ENCODE measurements around the gene SPPL2C. TPM values are rescaled to one million over a fixed set of nuclear protein-coding genes. Genes with fewer than 3 reads are reported as not detected.

SPPL2C gene
- total RNA-seq, 1 donor from 2014 or later: not detected

DNA sequence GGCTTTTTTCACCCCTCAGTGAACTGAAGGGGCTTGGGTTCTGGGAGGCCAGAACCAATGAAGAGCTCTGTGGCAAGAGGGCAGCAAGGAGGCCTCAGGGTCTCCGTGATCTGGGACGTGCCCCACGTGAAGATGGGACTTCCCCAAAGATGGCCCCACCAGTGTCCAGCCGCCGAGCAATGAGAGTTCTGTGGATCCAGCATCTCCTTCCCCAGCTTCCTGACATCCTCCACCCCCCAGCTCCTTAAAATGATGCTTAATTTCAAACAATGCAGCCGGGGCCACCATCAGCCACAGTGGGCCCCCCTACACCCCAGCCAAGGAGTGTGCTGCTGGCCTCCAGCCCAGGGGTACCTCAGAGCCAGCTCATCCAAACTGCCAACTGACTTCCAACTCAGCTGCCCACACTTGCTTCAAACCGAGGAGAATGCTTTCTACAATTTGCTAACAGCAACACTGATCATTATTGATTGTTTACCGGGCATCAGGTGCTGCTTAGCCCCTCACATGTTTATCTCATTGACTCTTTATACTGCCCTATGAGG, 5.9 kb upstream of the SPPL2C start:
- Histone ChIP-seq H3K27me3 (ENCODE audit: control insufficient read depth in 3 of 3, insufficient read depth in 3 of 3, low read length in 3 of 3) (peaks cover 6 to 13% (median 13%) of the 10 kb centered on the region in 3 donors), H3K9me3 (ENCODE audit: control insufficient read depth in 3 of 3, low read length in 3 of 3) (no peaks in the 10 kb centered on the region), H3K4me3 (ENCODE audit: low read length in 3 of 3) (no peak overlapping the region), H3K4me1 (ENCODE audit: control insufficient read depth in 3 of 3, insufficient read depth in 3 of 3, low read length in 3 of 3) (no peaks in the 10 kb centered on the region), H3K36me3 (ENCODE audit: control insufficient read depth in 3 of 3, insufficient read depth in 3 of 3, low read length in 3 of 3) (no peaks in the 10 kb centered on the region), H3K27ac (ENCODE audit: low read depth, low read length) (no peak overlapping the region), H3K9ac (ENCODE audit: low read depth in 1 of 3, low read length in 3 of 3) (no peak overlapping the region)

GRCh38 chr17:45839442-45839841, 5.2 kb upstream of the SPPL2C start:
- no peak overlapping the region for H3K27ac ChIP-seq (ENCODE audit: low read depth, low read length)
- no peaks in the 10 kb centered on the region for H3K4me1 ChIP-seq (ENCODE audit: control insufficient read depth in 3 of 3, insufficient read depth in 3 of 3, low read length in 3 of 3)
- H3K9ac ChIP-seq (ENCODE audit: low read depth in 1 of 3, low read length in 3 of 3): no peak overlapping the region
- H3K4me3 ChIP-seq (ENCODE audit: low read length in 3 of 3): no peak overlapping the region
- H3K9me3 ChIP-seq (ENCODE audit: control insufficient read depth in 3 of 3, low read length in 3 of 3): no peaks in the 10 kb centered on the region
- no peaks in the 10 kb centered on the region for H3K36me3 ChIP-seq (ENCODE audit: control insufficient read depth in 3 of 3, insufficient read depth in 3 of 3, low read length in 3 of 3)
- peaks cover 6 to 17% (median 16%) of the 10 kb centered on the region in 3 donors for H3K27me3 ChIP-seq (ENCODE audit: control insufficient read depth in 3 of 3, insufficient read depth in 3 of 3, low read length in 3 of 3)

GRCh38 chr17:45841186-45841585, 3.5 kb upstream of the SPPL2C start:
- Histone ChIP-seq H3K4me3 (ENCODE audit: low read length in 3 of 3) (no peak overlapping the region), H3K36me3 (ENCODE audit: control insufficient read depth in 3 of 3, insufficient read depth in 3 of 3, low read length in 3 of 3) (no peaks in the 10 kb centered on the region), H3K9me3 (ENCODE audit: control insufficient read depth in 3 of 3, low read length in 3 of 3) (no peaks in the 10 kb centered on the region), H3K27ac (ENCODE audit: low read depth, low read length) (no peak overlapping the region), H3K27me3 (ENCODE audit: control insufficient read depth in 3 of 3, insufficient read depth in 3 of 3, low read length in 3 of 3) (peaks cover 6 to 25% (median 12%) of the 10 kb centered on the region in 3 donors), H3K9ac (ENCODE audit: low read depth in 1 of 3, low read length in 3 of 3) (no peak overlapping the region), H3K4me1 (ENCODE audit: control insufficient read depth in 3 of 3, insufficient read depth in 3 of 3, low read length in 3 of 3) (no peaks in the 10 kb centered on the region)

DNA sequence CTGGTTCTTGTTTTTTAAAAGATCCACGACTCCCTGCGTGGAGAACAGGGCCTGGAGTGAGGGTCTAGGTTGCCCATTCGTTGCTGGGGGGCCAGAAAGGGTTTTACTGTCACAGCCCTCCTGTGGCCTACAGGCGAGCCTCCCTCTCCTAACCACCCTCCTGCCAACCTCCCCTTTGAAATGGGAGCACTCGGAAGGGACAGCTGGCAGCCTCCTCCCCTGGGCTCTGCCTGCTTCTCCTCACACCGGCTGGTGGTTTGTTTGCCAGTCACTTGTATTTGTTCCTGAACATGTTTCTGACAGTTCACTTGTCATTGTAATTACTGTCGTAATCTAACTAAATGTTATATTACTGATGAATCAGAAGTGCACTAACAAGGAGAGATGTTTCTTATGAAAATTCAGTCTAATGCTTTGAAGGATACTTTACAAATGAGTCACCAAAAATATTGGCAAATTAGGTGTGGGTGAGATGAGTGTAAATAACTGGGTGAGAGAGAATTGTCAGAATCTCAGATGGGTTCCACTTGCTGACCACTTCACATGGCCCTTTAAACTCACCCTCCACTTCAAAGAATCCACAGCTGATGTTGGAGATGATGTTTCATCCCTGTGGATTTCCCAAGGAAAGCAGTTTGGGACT, 2.7 kb upstream of the SPPL2C start:
- Histone ChIP-seq H3K4me1 (ENCODE audit: control insufficient read depth in 3 of 3, insufficient read depth in 3 of 3, low read length in 3 of 3) (no peaks in the 10 kb centered on the region), H3K9me3 (ENCODE audit: control insufficient read depth in 3 of 3, low read length in 3 of 3) (no peaks in the 10 kb centered on the region), H3K36me3 (ENCODE audit: control insufficient read depth in 3 of 3, insufficient read depth in 3 of 3, low read length in 3 of 3) (no peaks in the 10 kb centered on the region), H3K27ac (ENCODE audit: low read depth, low read length) (no peak overlapping the region), H3K4me3 (ENCODE audit: low read length in 3 of 3) (no peak overlapping the region), H3K27me3 (ENCODE audit: control insufficient read depth in 3 of 3, insufficient read depth in 3 of 3, low read length in 3 of 3) (peaks cover 6 to 22% (median 10%) of the 10 kb centered on the region in 3 donors), H3K9ac (ENCODE audit: low read depth in 1 of 3, low read length in 3 of 3) (no peak overlapping the region)

GRCh38 chr17:45843722-45844121, 959 bp upstream of the SPPL2C start:
- no peak overlapping the region for H3K9ac ChIP-seq (ENCODE audit: low read depth in 1 of 3, low read length in 3 of 3)
- H3K9me3 ChIP-seq (ENCODE audit: control insufficient read depth in 3 of 3, low read length in 3 of 3): no peaks in the 10 kb centered on the region
- H3K27ac ChIP-seq (ENCODE audit: low read depth, low read length): no peak overlapping the region
- peaks cover 5 to 8% (median 5%) of the 10 kb centered on the region in 3 donors for H3K4me1 ChIP-seq (ENCODE audit: control insufficient read depth in 3 of 3, insufficient read depth in 3 of 3, low read length in 3 of 3)
- no peaks in the 10 kb centered on the region for H3K36me3 ChIP-seq (ENCODE audit: control insufficient read depth in 3 of 3, insufficient read depth in 3 of 3, low read length in 3 of 3)
- H3K4me3 ChIP-seq (ENCODE audit: low read length in 3 of 3): no peak overlapping the region
- H3K27me3 ChIP-seq (ENCODE audit: control insufficient read depth in 3 of 3, insufficient read depth in 3 of 3, low read length in 3 of 3): peaks cover 0 to 16% (median 7%) of the 10 kb centered on the region in 3 donors

DNA sequence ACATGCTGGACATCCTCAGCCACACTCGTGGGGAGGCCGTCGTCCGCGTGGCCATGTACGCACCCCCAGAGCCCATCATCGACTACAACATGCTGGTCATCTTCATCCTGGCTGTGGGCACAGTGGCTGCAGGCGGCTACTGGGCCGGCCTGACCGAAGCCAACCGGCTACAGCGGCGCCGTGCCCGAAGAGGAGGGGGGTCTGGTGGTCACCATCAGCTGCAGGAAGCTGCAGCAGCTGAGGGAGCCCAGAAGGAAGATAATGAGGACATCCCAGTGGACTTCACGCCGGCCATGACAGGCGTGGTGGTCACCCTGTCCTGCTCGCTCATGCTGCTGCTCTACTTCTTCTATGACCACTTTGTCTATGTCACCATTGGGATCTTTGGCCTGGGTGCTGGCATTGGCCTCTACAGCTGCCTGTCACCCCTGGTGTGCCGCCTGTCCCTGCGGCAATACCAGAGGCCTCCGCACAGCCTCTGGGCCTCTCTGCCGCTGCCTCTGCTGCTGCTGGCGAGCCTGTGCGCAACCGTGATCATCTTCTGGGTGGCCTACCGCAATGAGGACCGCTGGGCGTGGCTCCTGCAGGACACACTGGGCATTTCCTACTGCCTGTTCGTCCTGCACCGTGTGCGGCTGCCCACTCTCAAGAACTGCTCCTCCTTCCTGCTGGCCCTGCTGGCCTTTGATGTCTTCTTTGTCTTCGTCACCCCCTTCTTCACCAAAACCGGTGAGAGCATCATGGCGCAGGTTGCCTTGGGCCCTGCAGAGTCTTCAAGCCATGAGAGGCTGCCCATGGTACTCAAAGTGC, 900 bp downstream of the SPPL2C start:
- Histone ChIP-seq H3K27me3 (ENCODE audit: control insufficient read depth in 3 of 3, insufficient read depth in 3 of 3, low read length in 3 of 3) (peaks cover 0 to 16% (median 4%) of the 10 kb centered on the region in 3 donors), H3K9ac (ENCODE audit: low read depth in 1 of 3, low read length in 3 of 3) (no peak overlapping the region)

DNA sequence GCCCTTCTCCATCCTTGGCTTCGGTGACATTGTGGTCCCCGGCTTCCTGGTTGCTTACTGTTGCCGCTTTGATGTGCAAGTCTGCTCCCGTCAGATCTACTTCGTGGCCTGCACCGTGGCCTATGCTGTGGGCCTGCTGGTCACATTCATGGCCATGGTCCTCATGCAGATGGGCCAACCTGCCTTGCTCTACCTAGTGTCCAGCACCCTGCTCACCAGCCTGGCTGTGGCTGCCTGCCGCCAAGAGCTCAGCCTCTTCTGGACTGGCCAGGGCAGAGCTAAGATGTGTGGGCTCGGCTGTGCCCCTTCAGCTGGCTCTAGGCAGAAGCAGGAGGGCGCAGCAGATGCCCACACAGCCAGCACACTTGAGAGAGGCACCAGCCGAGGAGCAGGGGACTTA, 1.5 kb downstream of the SPPL2C start:
- Histone ChIP-seq H3K27me3 (ENCODE audit: control insufficient read depth in 3 of 3, insufficient read depth in 3 of 3, low read length in 3 of 3) (peaks cover 0 to 16% (median 6%) of the 10 kb centered on the region in 3 donors), H3K27ac (ENCODE audit: low read depth, low read length) (no peak overlapping the region), H3K36me3 (ENCODE audit: control insufficient read depth in 3 of 3, insufficient read depth in 3 of 3, low read length in 3 of 3) (no peaks in the 10 kb centered on the region), H3K4me1 (ENCODE audit: control insufficient read depth in 3 of 3, insufficient read depth in 3 of 3, low read length in 3 of 3) (peaks cover 10 to 15% (median 10%) of the 10 kb centered on the region in 3 donors), H3K9me3 (ENCODE audit: control insufficient read depth in 3 of 3, low read length in 3 of 3) (no peaks in the 10 kb centered on the region), H3K9ac (ENCODE audit: low read depth in 1 of 3, low read length in 3 of 3) (no peak overlapping the region), H3K4me3 (ENCODE audit: low read length in 3 of 3) (no peak overlapping the region)

More for the DNA sequence above, 900 bp downstream of the SPPL2C start:
- Histone ChIP-seq H3K27ac (ENCODE audit: low read depth, low read length) (no peak overlapping the region), H3K4me1 (ENCODE audit: control insufficient read depth in 3 of 3, insufficient read depth in 3 of 3, low read length in 3 of 3) (peaks cover 10 to 15% (median 10%) of the 10 kb centered on the region in 3 donors), H3K36me3 (ENCODE audit: control insufficient read depth in 3 of 3, insufficient read depth in 3 of 3, low read length in 3 of 3) (no peaks in the 10 kb centered on the region), H3K4me3 (ENCODE audit: low read length in 3 of 3) (no peak overlapping the region), H3K9me3 (ENCODE audit: control insufficient read depth in 3 of 3, low read length in 3 of 3) (no peaks in the 10 kb centered on the region)

DNA sequence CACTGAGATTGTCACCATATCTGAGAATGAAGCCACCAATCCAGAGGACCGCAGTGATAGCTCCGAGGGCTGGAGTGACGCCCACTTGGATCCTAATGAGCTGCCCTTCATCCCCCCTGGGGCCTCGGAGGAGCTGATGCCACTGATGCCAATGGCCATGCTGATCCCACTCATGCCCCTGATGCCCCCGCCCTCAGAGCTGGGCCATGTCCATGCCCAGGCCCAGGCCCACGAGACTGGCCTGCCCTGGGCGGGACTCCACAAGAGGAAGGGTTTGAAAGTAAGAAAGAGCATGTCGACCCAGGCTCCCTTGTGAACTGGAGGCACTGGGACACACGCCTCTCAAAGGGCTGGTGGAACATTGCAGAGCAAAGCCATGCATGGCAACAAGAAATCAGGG, 2.0 kb downstream of the SPPL2C start:
- no peaks in the 10 kb centered on the region for H3K36me3 ChIP-seq (ENCODE audit: control insufficient read depth in 3 of 3, insufficient read depth in 3 of 3, low read length in 3 of 3)

GRCh38 chr17:45847101-45847500, 2.4 kb downstream of the SPPL2C start:
- peaks cover 10 to 15% (median 10%) of the 10 kb centered on the region in 3 donors for H3K4me1 ChIP-seq (ENCODE audit: control insufficient read depth in 3 of 3, insufficient read depth in 3 of 3, low read length in 3 of 3)
- H3K4me3 ChIP-seq (ENCODE audit: low read length in 3 of 3): no peak overlapping the region
- H3K9me3 ChIP-seq (ENCODE audit: control insufficient read depth in 3 of 3, low read length in 3 of 3): no peaks in the 10 kb centered on the region
- no peaks in the 10 kb centered on the region for H3K36me3 ChIP-seq (ENCODE audit: control insufficient read depth in 3 of 3, insufficient read depth in 3 of 3, low read length in 3 of 3)
- peaks cover 0 to 20% (median 6%) of the 10 kb centered on the region in 3 donors for H3K27me3 ChIP-seq (ENCODE audit: control insufficient read depth in 3 of 3, insufficient read depth in 3 of 3, low read length in 3 of 3)
- H3K9ac ChIP-seq (ENCODE audit: low read depth in 1 of 3, low read length in 3 of 3): no peak overlapping the region
- H3K27ac ChIP-seq (ENCODE audit: low read depth, low read length): no peak overlapping the region

More for the DNA sequence above, 2.0 kb downstream of the SPPL2C start:
- Histone ChIP-seq H3K27me3 (ENCODE audit: control insufficient read depth in 3 of 3, insufficient read depth in 3 of 3, low read length in 3 of 3) (peaks cover 0 to 16% (median 6%) of the 10 kb centered on the region in 3 donors), H3K4me1 (ENCODE audit: control insufficient read depth in 3 of 3, insufficient read depth in 3 of 3, low read length in 3 of 3) (peaks cover 10 to 15% (median 10%) of the 10 kb centered on the region in 3 donors), H3K27ac (ENCODE audit: low read depth, low read length) (no peak overlapping the region), H3K9me3 (ENCODE audit: control insufficient read depth in 3 of 3, low read length in 3 of 3) (no peaks in the 10 kb centered on the region), H3K9ac (ENCODE audit: low read depth in 1 of 3, low read length in 3 of 3) (no peak overlapping the region), H3K4me3 (ENCODE audit: low read length in 3 of 3) (no peak overlapping the region)

DNA sequence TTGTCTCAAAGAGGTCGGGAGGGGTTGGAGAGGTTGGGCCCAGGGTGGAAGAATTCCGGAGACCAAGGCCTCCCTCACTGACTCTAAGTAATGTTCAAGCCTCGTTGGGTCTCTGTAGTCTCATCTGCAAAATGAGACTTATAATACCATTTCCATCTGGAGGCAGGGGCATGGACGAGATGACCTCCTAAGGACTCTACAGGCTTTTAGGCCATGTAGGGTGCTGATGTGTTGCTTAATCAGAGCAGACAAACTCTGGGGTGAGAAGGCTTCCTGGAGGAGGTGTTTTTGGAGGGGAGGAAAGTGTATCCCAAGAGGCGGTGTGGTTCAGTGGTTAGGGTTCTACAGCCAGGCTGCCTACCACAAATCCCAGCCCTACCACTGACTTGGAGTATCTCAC, 3.1 kb downstream of the SPPL2C start:
- peaks cover 10 to 15% (median 10%) of the 10 kb centered on the region in 3 donors for H3K4me1 ChIP-seq (ENCODE audit: control insufficient read depth in 3 of 3, insufficient read depth in 3 of 3, low read length in 3 of 3)
- H3K27me3 ChIP-seq (ENCODE audit: control insufficient read depth in 3 of 3, insufficient read depth in 3 of 3, low read length in 3 of 3): peaks cover 0 to 22% (median 9%) of the 10 kb centered on the region in 3 donors
- H3K9ac ChIP-seq (ENCODE audit: low read depth in 1 of 3, low read length in 3 of 3): no peak overlapping the region
- H3K36me3 ChIP-seq (ENCODE audit: control insufficient read depth in 3 of 3, insufficient read depth in 3 of 3, low read length in 3 of 3): no peaks in the 10 kb centered on the region
- H3K27ac ChIP-seq (ENCODE audit: low read depth, low read length): no peak overlapping the region
- no peaks in the 10 kb centered on the region for H3K9me3 ChIP-seq (ENCODE audit: control insufficient read depth in 3 of 3, low read length in 3 of 3)
- no peak overlapping the region for H3K4me3 ChIP-seq (ENCODE audit: low read length in 3 of 3)
